Upper lobe of right lung (tissue), 1 donor: ENCODE data around the gene SLC25A44. TPM values are rescaled to one million over a fixed set of nuclear protein-coding genes. Genes with fewer than 3 reads are reported as not detected.

ENCODE experiments used
- ATAC-seq: fragments of 200-7000 bp; cut with Tn5 transposase; one replicate; pipeline ENCODE4 v1.9.1; 2020; ENCODE audit warnings: mild to moderate bottlenecking, moderate library complexity
- DNase-seq: peaks from one replicate; pipeline ENCODE4 v3.0.0-alpha.2; 2020
- H3K27ac ChIP-seq: fragments of 200-600 bp; one replicate; pipeline ENCODE4 v1.8.0; 2022
- H3K27me3 ChIP-seq: fragments of 200-600 bp; one replicate; pipeline ENCODE4 v1.8.0; 2022; ENCODE audit warnings: mild to moderate bottlenecking
- H3K36me3 ChIP-seq: fragments of 200-600 bp; one replicate; pipeline ENCODE4 v1.8.0; 2022
- H3K4me1 ChIP-seq: fragments of 200-600 bp; one replicate; pipeline ENCODE4 v1.8.0; 2022
- H3K4me3 ChIP-seq: fragments of 200-600 bp; one replicate; pipeline ENCODE4 v1.8.0; 2022; ENCODE audit warnings: mild to moderate bottlenecking
- H3K9me3 ChIP-seq: fragments of 200-600 bp; one replicate; pipeline ENCODE4 v1.8.0; 2022
- CTCF ChIP-seq: fragments of 200-600 bp; IDR thresholded peaks from one replicate; pipeline ENCODE4 v1.8.0; 2022; ENCODE audit warnings: antibody characterized with exemption
- intact Hi-C: fragments of 100-400 bp; cut with DNase I; formaldehyde crosslinking; loops from one replicate; pipeline ENCODE4 v1.11.0; 2022
- total RNA-seq: library from RNA; stranded (reverse); fragmentation: NEBNext Ultra II Directional; extraction: Animal tissue kit (Norgen Biotek cat#: 25700); gene quantifications from one replicate; pipeline ENCODE4 v1.2.1, GENCODE V29; 2021
- donor health status: DM: no; HTN: yes; CAD: no; lungs with severe emphysema.

SLC25A44 gene
- total RNA-seq, 1 donor from 2014 or later = 24.9 TPM

GRCh38 chr1:156232201-156232894 is 38.4 kb downstream of the SLC25A44 start:
- ATAC-seq = peak; percentile 8
- TF ChIP-seq CTCF = no peak
- H3K4me3 ChIP-seq = no peak overlapping the region
- no peaks in the 10 kb centered on the region for H3K4me1 ChIP-seq
- H3K9me3 ChIP-seq = no peaks in the 10 kb centered on the region
- peaks cover 42% of the 10 kb centered on the region for H3K36me3 ChIP-seq
- intact Hi-C loops = no loop called here
- H3K27me3 ChIP-seq = no peaks in the 10 kb centered on the region
- DNase-seq = no peak
- H3K27ac ChIP-seq = no peak overlapping the region

- H3K27me3 ChIP-seq = no peaks in the 10 kb centered on the region
- no peak overlapping the region for H3K4me3 ChIP-seq
- DNase-seq = no peak
- no peaks in the 10 kb centered on the region for H3K9me3 ChIP-seq
- no peak for TF ChIP-seq CTCF
- no peak for ATAC-seq
- no peaks in the 10 kb centered on the region for H3K4me1 ChIP-seq
- intact Hi-C loops = no loop called here
- peaks cover 53% of the 10 kb centered on the region for H3K36me3 ChIP-seq
- no peak overlapping the region for H3K27ac ChIP-seq
These were observed 39.7 kb downstream of the SLC25A44 start for GRCh38 chr1:156233426-156234127.

GRCh38 chr1:156236164-156236563 is 42.3 kb downstream of the SLC25A44 start:
- no peak overlapping the region for H3K27ac ChIP-seq
- no peak overlapping the region for H3K4me3 ChIP-seq
- TF ChIP-seq CTCF = no peak
- no peaks in the 10 kb centered on the region for H3K9me3 ChIP-seq
- H3K4me1 ChIP-seq = no peaks in the 10 kb centered on the region
- H3K36me3 ChIP-seq = peaks cover 72% of the 10 kb centered on the region
- ATAC-seq (no peak), DNase-seq (no peak)
- intact Hi-C loops = no loop called here
- H3K27me3 ChIP-seq = no peaks in the 10 kb centered on the region

GRCh38 chr1:156238248-156238647 is 44.3 kb downstream of the SLC25A44 start:
- DNase-seq (no peak), ATAC-seq (no peak)
- Histone ChIP-seq H3K4me3 (no peak overlapping the region), H3K27me3 (no peaks in the 10 kb centered on the region), H3K36me3 (peaks cover 73% of the 10 kb centered on the region), H3K9me3 (no peaks in the 10 kb centered on the region), H3K4me1 (no peaks in the 10 kb centered on the region), H3K27ac (no peak overlapping the region)
- TF ChIP-seq CTCF = no peak
- intact Hi-C loops = no loop called here

GRCh38 chr1:156241311-156241811 is 47.5 kb downstream of the SLC25A44 start:
- no peak overlapping the region for H3K27ac ChIP-seq
- no peaks in the 10 kb centered on the region for H3K9me3 ChIP-seq
- peaks cover 45% of the 10 kb centered on the region for H3K36me3 ChIP-seq
- H3K4me3 ChIP-seq = no peak overlapping the region
- peaks cover 11% of the 10 kb centered on the region for H3K4me1 ChIP-seq
- TF ChIP-seq CTCF = no peak
- no peak for ATAC-seq
- H3K27me3 ChIP-seq = peaks cover 10% of the 10 kb centered on the region
- no peak for DNase-seq
- intact Hi-C loops = no loop called here
